Measurements from ENCODE around the gene LNPEP. TPM values are rescaled to one million over a fixed set of nuclear protein-coding genes. Genes with fewer than 3 reads are reported as not detected.
A peak's percentile ranks its signal among the peaks of the same experiment; 100 is the strongest.

LNPEP gene
- total and polyA plus RNA-seq, 10 of the 15 experiments (the other 5 are each of a cell fraction or from before 2014, with no cell fraction given) = 5.6 to 54.9 (median 25.0) TPM

DNA sequence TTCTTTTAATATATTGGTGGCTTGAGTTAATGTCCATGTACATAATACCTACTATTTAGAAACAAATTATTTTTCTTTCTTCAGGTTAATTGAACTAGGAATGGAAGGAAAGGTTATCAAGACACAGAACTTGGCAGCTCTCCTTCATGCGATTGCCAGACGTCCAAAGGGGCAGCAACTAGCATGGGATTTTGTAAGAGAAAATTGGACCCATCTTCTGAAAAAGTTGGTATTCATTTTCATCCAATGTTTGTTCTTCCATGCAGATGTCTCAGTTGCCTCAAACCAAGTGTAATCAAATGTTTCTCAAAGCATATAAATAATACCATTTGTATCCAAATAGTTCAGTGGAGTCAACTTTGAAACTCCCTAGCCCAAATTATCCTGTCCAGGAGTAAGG is 22.6 kb upstream of the LNPEP start (continued):
- TF ChIP-seq, protein P1, sequence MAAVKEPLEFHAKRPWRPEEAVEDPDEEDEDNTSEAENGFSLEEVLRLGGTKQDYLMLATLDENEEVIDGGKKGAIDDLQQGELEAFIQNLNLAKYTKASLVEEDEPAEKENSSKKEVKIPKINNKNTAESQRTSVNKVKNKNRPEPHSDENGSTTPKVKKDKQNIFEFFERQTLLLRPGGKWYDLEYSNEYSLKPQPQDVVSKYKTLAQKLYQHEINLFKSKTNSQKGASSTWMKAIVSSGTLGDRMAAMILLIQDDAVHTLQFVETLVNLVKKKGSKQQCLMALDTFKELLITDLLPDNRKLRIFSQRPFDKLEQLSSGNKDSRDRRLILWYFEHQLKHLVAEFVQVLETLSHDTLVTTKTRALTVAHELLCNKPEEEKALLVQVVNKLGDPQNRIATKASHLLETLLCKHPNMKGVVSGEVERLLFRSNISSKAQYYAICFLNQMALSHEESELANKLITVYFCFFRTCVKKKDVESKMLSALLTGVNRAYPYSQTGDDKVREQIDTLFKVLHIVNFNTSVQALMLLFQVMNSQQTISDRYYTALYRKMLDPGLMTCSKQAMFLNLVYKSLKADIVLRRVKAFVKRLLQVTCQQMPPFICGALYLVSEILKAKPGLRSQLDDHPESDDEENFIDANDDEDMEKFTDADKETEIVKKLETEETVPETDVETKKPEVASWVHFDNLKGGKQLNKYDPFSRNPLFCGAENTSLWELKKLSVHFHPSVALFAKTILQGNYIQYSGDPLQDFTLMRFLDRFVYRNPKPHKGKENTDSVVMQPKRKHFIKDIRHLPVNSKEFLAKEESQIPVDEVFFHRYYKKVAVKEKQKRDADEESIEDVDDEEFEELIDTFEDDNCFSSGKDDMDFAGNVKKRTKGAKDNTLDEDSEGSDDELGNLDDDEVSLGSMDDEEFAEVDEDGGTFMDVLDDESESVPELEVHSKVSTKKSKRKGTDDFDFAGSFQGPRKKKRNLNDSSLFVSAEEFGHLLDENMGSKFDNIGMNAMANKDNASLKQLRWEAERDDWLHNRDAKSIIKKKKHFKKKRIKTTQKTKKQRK (IDR thresholded peaks at IDR 0.05; ENCODE audit: low read depth, low read length) = no peak
- no peak for TF ChIP-seq PML (IDR thresholded peaks at IDR 0.05; ENCODE audit: low read length)

GRCh38 chr5:96919754-96920197 is 16.1 kb upstream of the LNPEP start:
- Histone ChIP-seq H3K9ac (ENCODE audit: control insufficient read depth, insufficient read depth, low read length) (no peak overlapping the region), H3K4me3 (no peak overlapping the region), H3K9me3 (replicated peaks; ENCODE audit: control insufficient read depth, insufficient read depth, low read length) (no peaks in the 10 kb centered on the region), H4K20me1 (ENCODE audit: control insufficient read depth, insufficient read depth) (no peaks in the 10 kb centered on the region), H2AFZ (ENCODE audit: control insufficient read depth, low read depth, low read length) (no peak overlapping the region), H3K36me3 (ENCODE audit: control insufficient read depth in 2 of 2, insufficient read depth in 2 of 2, low read length in 1 of 2) (peaks cover 2 to 11% of the 10 kb centered on the region in 2 experiments; a peak in 3 of 4 replicates), H3K27me3 (replicated peaks in 1 of 2; ENCODE audit: control insufficient read depth in 2 of 2, insufficient read depth in 2 of 2, low read length in 1 of 2) (no peaks in the 10 kb centered on the region), H3K79me2 (ENCODE audit: control insufficient read depth, insufficient read depth, low read length) (peaks cover 8% of the 10 kb centered on the region), H3K4me1 (ENCODE audit: control insufficient read depth, insufficient read depth, low read length) (peaks cover 42% of the 10 kb centered on the region), H3K27ac (ENCODE audit: control insufficient read depth, insufficient read depth) (peak overlapping the region; percentile 98), H3K4me2 (ENCODE audit: control insufficient read depth, insufficient read depth) (peak overlapping the region; percentile 34; the same call in 1 of the 2 replicates)
- ChIA-PET SMC1A (ENCODE audit: uncharacterized antibody, unreplicated experiment) (interaction anchor here (0.6 to 1.5 kb wide), 2 partner anchors 15 to 41 kb away, joined by 3 to 5 read pairs; no protein-coding TSS in a partner anchor), CTCF (no interaction called here), RAD21 (ENCODE audit: unreplicated experiment) (interaction anchor here (1.4 to 2.0 kb wide), 4 partner anchors 34 to 50 kb away, joined by 3 to 7 read pairs (median 5); no protein-coding TSS in a partner anchor), POLR2A (no interaction called here)
- intact Hi-C loops (cut with micrococcal nuclease; ENCODE audit: unreplicated experiment) (loop anchor here (2.0 kb wide), 2 partner anchors 15 to 19 kb away; no protein-coding TSS in a partner anchor), in situ Hi-C loops (cut with MboI) (no loop called here)
- 52% methylated on average over 4 of the region's 4 CpGs for WGBS (ENCODE audit: insufficient coverage, insufficient replicate concordance, low lambda C conversion rate, missing lambda C conversion rate)
- DNase-seq (ENCODE audit: low read depth, low spot score) = no peak
- no peak for FAIRE-seq
- ATAC-seq = peak; percentile 85
- BruUV-seq (replicated peaks) = no TSS peak
- no peak for TF ChIP-seq SIX5 (IDR thresholded peaks at IDR 0.05; ENCODE audit: low read depth, low read length, severe bottlenecking)
- no peak for TF ChIP-seq SMAD1 (IDR thresholded peaks at IDR 0.05; ENCODE audit: low read depth, partially characterized antibody)
- no peak for TF ChIP-seq KLF5 (IDR thresholded peaks at IDR 0.05; ENCODE audit: partially characterized antibody)
- no peak for TF ChIP-seq IRF3 (IDR thresholded peaks at IDR 0.05)
- TF ChIP-seq SREBF1 (IDR thresholded peaks at IDR 0.05; ENCODE audit: low read length) = no peak; the same call in 1 of the 2 replicates
- TF ChIP-seq SIN3A (IDR thresholded peaks at IDR 0.05; ENCODE audit: low read depth, low read length) = no peak
- no peak for TF ChIP-seq CEBPB (IDR thresholded peaks at IDR 0.05; ENCODE audit: borderline replicate concordance in 1 of 2, low read depth in 2 of 2, low read length in 2 of 2)
- peak; percentile 75 for TF ChIP-seq BCL3 (IDR thresholded peaks at IDR 0.05; ENCODE audit: borderline replicate concordance, insufficient read depth, low read depth, low read length, poor library complexity, severe bottlenecking)
- peak; percentile 57; the same call in 1 of the 2 replicates for TF ChIP-seq YY1 (IDR thresholded peaks at IDR 0.05; ENCODE audit: low read depth, low read length)
- TF ChIP-seq SRF (IDR thresholded peaks at IDR 0.05; ENCODE audit: low read depth in 2 of 2, low read length in 2 of 2) = 0 out of 4 replicates have a peak, but pooled peaks of 1 of the 2 experiments have one; percentile 34
- TF ChIP-seq USF2 (IDR thresholded peaks at IDR 0.05; ENCODE audit: borderline replicate concordance, low read depth, low read length) = no peak
- no peak for TF ChIP-seq RB1 (IDR thresholded peaks at IDR 0.05; ENCODE audit: borderline replicate concordance)
- no peak for TF ChIP-seq ZZZ3 (IDR thresholded peaks at IDR 0.05; ENCODE audit: control insufficient read depth, insufficient read length, low read depth)
- no peak for TF ChIP-seq ZNF24 (IDR thresholded peaks at IDR 0.05)

Data from GM12878 (cell line).